Adrenal gland (tissue), 12 donors: ENCODE results near the gene MOB3C. TPM values are rescaled to one million over a fixed set of nuclear protein-coding genes. Genes with fewer than 3 reads are reported as not detected.

Experiments
- DNase-seq, 7 donors: peaks; one replicate each; pipeline ENCODE4 v3.0.0-alpha.2; 2019 to 2020
- H3K27ac ChIP-seq, 5 donors: fragments of 200-600 bp; sonication (generic) in 4 of 5; 1 replicate in 3 of 5; 2 replicates in 2 of 5; pipeline versions ENCODE4 v1.5.1 to v1.8.0; 2016 to 2020; ENCODE audit warnings: mild to moderate bottlenecking in 1 of 5
- H3K27me3 ChIP-seq: fragments of 200-600 bp; 2 replicates; pipeline ENCODE4 v1.8.0; 2021
- H3K36me3 ChIP-seq, 2 donors: fragments of 200-600 bp; replicated peaks in 1 of 2; 1 replicate in 1 of 2; 2 replicates in 1 of 2; pipeline versions ENCODE4 v1.5.1 to v1.8.0; 2018 to 2022
- H3K4me1 ChIP-seq, 2 donors: fragments of 200-600 bp; replicated peaks in 1 of 2; 1 replicate in 1 of 2; 2 replicates in 1 of 2; pipeline versions ENCODE4 v1.5.1 to v1.8.0; 2018 to 2021
- H3K4me3 ChIP-seq, 4 donors: fragments of 200-600 bp; sonication (generic) in 3 of 4; one replicate each; pipeline ENCODE4 v1.5.1; 2016 to 2018
- H3K9me3 ChIP-seq, 3 donors: fragments of 200-600 bp; sonication (generic) in 1 of 3; replicated peaks in 1 of 3; 1 replicate in 2 of 3; 2 replicates in 1 of 3; pipeline versions ENCODE4 v1.5.1 to v1.8.0; 2016 to 2021
- CTCF ChIP-seq, 6 experiments: fragments of 450-650 bp in 4 of 6; fragments of 200-600 bp in 2 of 6; sonication (generic) in 1 of 6; IDR thresholded peaks; 1 replicate in 5 of 6; 2 replicates in 1 of 6; pipeline versions ENCODE4 v1.5.1 to v1.8.0; 2016 to 2021; ENCODE audit warnings: antibody characterized with exemption in 6 of 6, mild to moderate bottlenecking in 2 of 6, moderate library complexity in 1 of 6
- POLR2A ChIP-seq, 2 donors: fragments of 450-650 bp; IDR thresholded peaks; one replicate each; pipeline ENCODE4 v1.6.1; 2017; ENCODE audit warnings: antibody characterized with exemption in 2 of 2, mild to moderate bottlenecking in 2 of 2, moderate library complexity in 1 of 2
- WGBS, 4 donors: extraction: QIAGEN DNeasy Blood & Tissue Kit in 2 of 4; methylation state at CpG; one replicate each; pipeline versions ENCODE4 v1.1.5 to v1.1.7; 2013 to 2017; 5-methylcytosine and 5-hydroxymethylcytosine counted together
- intact Hi-C, 2 donors: fragments of 100-400 bp; cut with DNase I; formaldehyde crosslinking; loops; one replicate each; pipeline versions ENCODE4 v1.14.1 to v1.15.0; 2022 to 2023
- polyA plus RNA-seq, 3 donors: library from polyadenylated mRNA; stranded (reverse); fragments of 200-250 nt in 2 of 3; fragments of 350-450 nt in 1 of 3; fragmentation: Illumina TruSeq in 1 of 3; extraction: RNeasy Lipid Tissue Mini Kit (QIAGEN cat#74804) in 1 of 3; gene quantifications; one replicate each; pipeline ENCODE4 v1.2.3, GENCODE V29; 2013 to 2014
- total RNA-seq, 9 donors: library from RNA; depleted of rRNA in 4 of 9; stranded (reverse); fragments of >200 nt in 4 of 9; fragments of 120-200 nt in 1 of 9; fragmentation: NEBNext Ultra II Directional in 1 of 9; extraction: Animal tissue kit (Norgen Biotek cat#: 25700) in 1 of 9; gene quantifications; one replicate each; pipeline versions ENCODE4 v1.1.0 to v1.2.4, GENCODE V29; 2013 to 2023
- donor health status: healthy with polysubstance abuse.
- donor health status: Bipolar disorder and iron deficiency.
- donor health status: DM: yes; HTN: yes; CAD: no.
- donor health status: DM: no; HTN: no; CAD: no.
- donor health status: DM: no; HTN: no; CAD: no.
- donor health status: DM: yes; HTN: yes; CAD: no.

Gene MOB3C
- total and polyA plus RNA-seq, 12 donors: 7.5 to 29.9 (median 17.0) TPM

GRCh38 chr1:46612937-46613660, 3.5 kb downstream of the MOB3C start:
- intact Hi-C loops: loop anchor here in 1 of 2 donors (10.0 kb wide), 1 partner anchor 102 kb away; the partner anchor contains the start of gene EFCAB14
- H3K36me3 ChIP-seq: peaks cover 0 to 27% of the 10 kb centered on the region in 2 donors
- WGBS, 4 donors: 81 to 91% (median 88%) methylated on average over 17 to 38 of the region's 38 CpGs
- H3K4me1 ChIP-seq: peaks cover 34 to 54% of the 10 kb centered on the region in 2 donors
- no peaks in the 10 kb centered on the region for H3K9me3 ChIP-seq
- H3K27me3 ChIP-seq: no peaks in the 10 kb centered on the region
- DNase-seq: peak in 2 of 7 donors; percentile 27 to 40
- H3K27ac ChIP-seq: peak overlapping the region in 3 of 5 donors; percentile 31 to 83 (median 53)
- H3K4me3 ChIP-seq: peak overlapping the region in 1 of 4 donors; percentile 41
- TF ChIP-seq CTCF (IDR thresholded peaks at IDR 0.05): no peak
- no peak for TF ChIP-seq POLR2A (IDR thresholded peaks at IDR 0.05)

GRCh38 chr1:46611691-46612221, 4.9 kb downstream of the MOB3C start:
- no peak for DNase-seq
- intact Hi-C loops: loop anchor here in 1 of 2 donors (10.0 kb wide), 1 partner anchor 103 kb away; the partner anchor contains the start of gene EFCAB14
- WGBS, 4 donors: 72 to 94% (median 75%) methylated on average over 3 to 7 of the region's 7 CpGs
- Histone ChIP-seq H3K9me3 (no peaks in the 10 kb centered on the region), H3K4me3 (no peak overlapping the region), H3K4me1 (peaks cover 29 to 47% of the 10 kb centered on the region in 2 donors), H3K27ac (peak overlapping the region in 2 of 5 donors; percentile 1 to 38), H3K27me3 (no peaks in the 10 kb centered on the region), H3K36me3 (peaks cover 0 to 32% of the 10 kb centered on the region in 2 donors)
- no peak for TF ChIP-seq CTCF (IDR thresholded peaks at IDR 0.05)
- TF ChIP-seq POLR2A (IDR thresholded peaks at IDR 0.05): no peak

- no peak for TF ChIP-seq CTCF (IDR thresholded peaks at IDR 0.05)
- TF ChIP-seq POLR2A (IDR thresholded peaks at IDR 0.05): no peak
- no peak for DNase-seq
- WGBS, 4 donors: 87 to 95% (median 91%) methylated on average over 6 to 7 of the region's 7 CpGs
- no peaks in the 10 kb centered on the region for H3K9me3 ChIP-seq
- peaks cover 19 to 36% of the 10 kb centered on the region in 2 donors for H3K4me1 ChIP-seq
- H3K36me3 ChIP-seq: peaks cover 0 to 26% of the 10 kb centered on the region in 2 donors
- no peak overlapping the region for H3K4me3 ChIP-seq
- no peak overlapping the region for H3K27ac ChIP-seq
- intact Hi-C loops: no loop called here
- no peaks in the 10 kb centered on the region for H3K27me3 ChIP-seq
These were observed 9.1 kb downstream of the MOB3C start for GRCh38 chr1:46607345-46608130.
